HepG2 (cell line): ENCODE data around the gene TMEM107. TPM values are rescaled to one million over a fixed set of nuclear protein-coding genes. Genes with fewer than 3 reads are reported as not detected.

Source experiments
- ATAC-seq: fragments of 200-7000 bp; cut with Tn5 transposase; 3 replicates; pipeline ENCODE4 v1.9.1; 2020; ENCODE audit warnings: mild to moderate bottlenecking, moderate library complexity
- BruUV-seq: library from RNA; stranded (reverse); fragments of 400-500 nt; replicated peaks from 2 replicates; lab custom pipeline; 2021; lab: Mats Ljungman, UMichigan
- CTCF ChIA-PET: fragments of 300-600 bp; formaldehyde crosslinking; extraction: SDS; loops from one replicate; lab custom pipeline; 2021; ENCODE audit warnings: low total read pairs, inconsistent platforms, low intra/inter-chr PET ratio; lab: Yijun Ruan, JAX
- POLR2A ChIA-PET: fragments of 350-600 bp; sonication (Branson Sonifier 250); formaldehyde crosslinking; loops from one replicate; lab custom pipeline; 2020; ENCODE audit warnings: antibody characterized with exemption, inconsistent platforms; lab: Yijun Ruan, JAX
- DNase-seq: peaks from one replicate; pipeline ENCODE4 v3.0.0-alpha.2; 2015; ENCODE audit warnings: low spot score
- FAIRE-seq: peaks from 3 replicates; lab custom pipeline; 2011; peaks lifted over from hg19 to GRCh38; lab: Jason Lieb, UNC
- H2AFZ ChIP-seq: one replicate; pipeline ENCODE4 v1.6.1; 2011; ENCODE audit warnings: low read length, inconsistent platforms
- H3K27ac ChIP-seq: fragments of 300-600 bp; 3 replicates; pipeline ENCODE4 v1.8.0; 2011; ENCODE audit warnings: mixed run types, mild to moderate bottlenecking, mixed read lengths, low read length, inconsistent platforms; ENCODE audit not compliant: insufficient read depth; ENCODE audit errors: extremely low read length
- H3K27me3 ChIP-seq, 2 experiments: fragments of 200-600 bp in 1 of 2; 2 replicates in 1 of 2; 3 replicates in 1 of 2; pipeline versions ENCODE4 v1.6.0 to v1.8.0; 2011; ENCODE audit warnings: low read length in 2 of 2, mild to moderate bottlenecking in 2 of 2, moderate library complexity in 2 of 2, inconsistent platforms in 1 of 2; ENCODE audit not compliant: insufficient read depth in 2 of 2, control insufficient read depth in 1 of 2
- H3K36me3 ChIP-seq, 2 experiments: fragments of 200-600 bp in 1 of 2; replicated peaks in 1 of 2; 2 replicates in 1 of 2; 3 replicates in 1 of 2; pipeline versions ENCODE4 v1.5.1 to v1.8.0; 2011; ENCODE audit warnings: low read length in 2 of 2, inconsistent platforms in 1 of 2; ENCODE audit not compliant: insufficient read depth in 2 of 2, control insufficient read depth in 1 of 2
- H3K4me1 ChIP-seq: 2 replicates; pipeline ENCODE4 v1.5.1; 2012; ENCODE audit warnings: low read length, inconsistent platforms; ENCODE audit not compliant: insufficient read depth
- H3K4me2 ChIP-seq: 2 replicates; pipeline ENCODE4 v1.6.0; 2011; ENCODE audit warnings: low read depth, low read length, inconsistent platforms
- H3K4me3 ChIP-seq, 3 experiments: fragments of 200-600 bp in 1 of 3; sonication (generic), shearing (Covaris generic) in 1 of 3; replicated peaks in 1 of 3; 2 replicates each; pipeline ENCODE4 v1.5.1; 2011 to 2016; ENCODE audit warnings: low read length in 3 of 3, inconsistent platforms in 2 of 3, low read depth in 2 of 3, mild to moderate bottlenecking in 2 of 3, control low read depth in 1 of 3, mixed read lengths in 1 of 3; ENCODE audit not compliant: insufficient read depth in 1 of 3
- H3K79me2 ChIP-seq: one replicate; pipeline ENCODE4 v1.6.1; 2011; ENCODE audit warnings: low read length, inconsistent platforms; ENCODE audit not compliant: insufficient read depth
- H3K9ac ChIP-seq: 2 replicates; pipeline ENCODE4 v1.6.0; 2011; ENCODE audit warnings: mild to moderate bottlenecking, low read depth, low read length, inconsistent platforms; ENCODE audit not compliant: insufficient read depth
- H3K9me3 ChIP-seq: 2 replicates; pipeline ENCODE4 v1.5.1; 2012; ENCODE audit warnings: mild to moderate bottlenecking, low read length
- H4K20me1 ChIP-seq: 2 replicates; pipeline ENCODE4 v1.6.0; 2011; ENCODE audit warnings: inconsistent platforms, mild to moderate bottlenecking, low read length, moderate library complexity; ENCODE audit not compliant: insufficient read depth
- CERS6 ChIP-seq: sonication (generic); formaldehyde crosslinking; IDR thresholded peaks from 2 replicates; pipeline ENCODE4 v1.5.0; 2020; ENCODE audit warnings: missing genetic modification reagents
- CHD2 ChIP-seq: IDR thresholded peaks from 2 replicates; pipeline ENCODE4 v1.6.1; 2011; ENCODE audit warnings: low read depth, low read length, improper control_type of control experiment
- DMTF1 ChIP-seq: sonication (generic); formaldehyde crosslinking; IDR thresholded peaks from 2 replicates; pipeline ENCODE4 v1.4.0; 2020; ENCODE audit warnings: mild to moderate bottlenecking, missing genetic modification reagents
- DRAP1 ChIP-seq: IDR thresholded peaks from 2 replicates; pipeline ENCODE4 v1.6.1; 2016; ENCODE audit warnings: missing genetic modification reagents, missing compliant biosample characterization
- FOXP4 ChIP-seq: sonication (generic); formaldehyde crosslinking; IDR thresholded peaks from 2 replicates; pipeline ENCODE4 v1.4.0; 2020; ENCODE audit warnings: missing genetic modification reagents
- HOXA9 ChIP-seq: sonication (generic); formaldehyde crosslinking; IDR thresholded peaks from 2 replicates; pipeline ENCODE4 v1.8.1; 2022; ENCODE audit warnings: missing genetic modification reagents, mild to moderate bottlenecking, moderate library complexity, borderline replicate concordance
- JUNB ChIP-seq: sonication (generic); formaldehyde crosslinking; IDR thresholded peaks from 2 replicates; pipeline ENCODE4 v1.8.0; 2022; ENCODE audit warnings: missing genetic modification reagents, mild to moderate bottlenecking, borderline replicate concordance
- KDM2A ChIP-seq: sonication (generic); formaldehyde crosslinking; IDR thresholded peaks from 2 replicates; pipeline ENCODE4 v1.4.0; 2020; ENCODE audit warnings: low read depth, missing genetic modification reagents, borderline replicate concordance
- MIER2 ChIP-seq: IDR thresholded peaks from 2 replicates; pipeline ENCODE4 v1.6.1; 2016; ENCODE audit warnings: missing biosample characterization, missing genetic modification reagents
- NFKB2 ChIP-seq: sonication (generic); formaldehyde crosslinking; IDR thresholded peaks from 2 replicates; pipeline ENCODE4 v1.4.0; 2020; ENCODE audit warnings: missing genetic modification reagents, borderline replicate concordance
- RBAK ChIP-seq: sonication (generic); formaldehyde crosslinking; IDR thresholded peaks from 2 replicates; pipeline ENCODE4 v1.5.1; 2020; ENCODE audit warnings: mild to moderate bottlenecking, missing genetic modification reagents
- SNAPC2 ChIP-seq: sonication (generic); formaldehyde crosslinking; IDR thresholded peaks from 2 replicates; pipeline ENCODE4 v1.8.1; 2022; ENCODE audit warnings: mild to moderate bottlenecking, missing genetic modification reagents
- SRF ChIP-seq: IDR thresholded peaks from 2 replicates; pipeline ENCODE4 v1.6.1; 2011; ENCODE audit warnings: mild to moderate bottlenecking, low read depth, low read length, moderate library complexity
- TCF12 ChIP-seq, 2 experiments: fragments of 450-650 bp in 1 of 2; sonication (generic) in 1 of 2; formaldehyde crosslinking in 1 of 2; IDR thresholded peaks; 2 replicates each; pipeline versions ENCODE4 v1.6.1 to v1.8.0; 2017 to 2022; ENCODE audit warnings: antibody characterized with exemption in 1 of 2, mild to moderate bottlenecking in 1 of 2, missing genetic modification reagents in 1 of 2, moderate library complexity in 1 of 2
- ZBTB3 ChIP-seq: sonication (generic); formaldehyde crosslinking; IDR thresholded peaks from 2 replicates; pipeline ENCODE4 v1.4.0; 2020; ENCODE audit warnings: low read depth, mild to moderate bottlenecking, moderate library complexity, missing genetic modification reagents, borderline replicate concordance
- ZNF230 ChIP-seq: sonication (generic); formaldehyde crosslinking; IDR thresholded peaks from 2 replicates; pipeline ENCODE4 v1.4.0; 2020; ENCODE audit warnings: mild to moderate bottlenecking, missing genetic modification reagents
- ZNF549 ChIP-seq: sonication (generic); formaldehyde crosslinking; IDR thresholded peaks from 2 replicates; pipeline ENCODE4 v1.5.0; 2020; ENCODE audit warnings: missing genetic modification reagents
- ZNF747 ChIP-seq: sonication (generic); formaldehyde crosslinking; IDR thresholded peaks from 2 replicates; pipeline ENCODE4 v1.8.1; 2023; ENCODE audit warnings: missing genetic modification reagents, mild to moderate bottlenecking, borderline replicate concordance
- WGBS: methylation state at CpG from one replicate; pipeline ENCODE4 v1.1.6; 2017; ENCODE audit warnings: low lambda C conversion rate; 5-methylcytosine and 5-hydroxymethylcytosine counted together
- in situ Hi-C: cut with HindIII; loops from 2 replicates; pipeline ENCODE4 v1.10.0; 2017; ENCODE audit warnings: low pct_unique_long_range_greater_than_20kb; ENCODE audit not compliant: extremely low pct_ligation_motif_present
- intact Hi-C: fragments of 100-400 bp; cut with micrococcal nuclease; formaldehyde crosslinking; loops from one replicate; pipeline ENCODE4 v1.10.0; 2022; ENCODE audit not compliant: unreplicated experiment
- polyA plus RNA-seq, 8 experiments: library from polyadenylated mRNA; depleted of rRNA in 3 of 8; stranded (reverse) in 7 of 8; unstranded in 1 of 8; fragments of >200 nt; fragmentation: Illumina TruSeq in 4 of 8; extraction: Trizol in 4 of 8; gene quantifications; 2 replicates each; pipeline versions ENCODE4 v1.2.1 to v1.2.3, GENCODE V29; 2011 to 2016; ENCODE audit warnings: low read depth in 4 of 8, missing spikeins in 1 of 8, mixed read lengths in 1 of 8; ENCODE audit not compliant: insufficient read depth in 1 of 8
- total RNA-seq, 5 experiments: library from RNA; depleted of rRNA; stranded (reverse); fragments of >200 nt; fragmentation: Illumina TruSeq; extraction: Trizol; gene quantifications; 2 replicates each; pipeline ENCODE4 v1.2.3, GENCODE V29; 2016; ENCODE audit warnings: low read depth in 1 of 5

Gene TMEM107
- total and polyA plus RNA-seq, 2 of the 13 experiments (the other 11 are each of a cell fraction or from before 2014, with no cell fraction given), result 7.2 to 15.3 TPM

- no peak for TF ChIP-seq DMTF1 (CRISPR knock-in tag)
- TF ChIP-seq CHD2, result no peak
Measured at GRCh38 chr17:8175795-8176196, 384 bp downstream of the TMEM107 start (continued).

- H3K9me3 ChIP-seq, result no peaks in the 10 kb centered on the region
- H3K9ac ChIP-seq, result peak overlapping the region; percentile 93
- TF ChIP-seq ZBTB3 (CRISPR knock-in tag) (no peak), SNAPC2 (CRISPR knock-in tag) (peak; percentile 93; the same call in 1 of the 2 replicates), MIER2 (CRISPR knock-in tag) (no peak), CERS6 (CRISPR knock-in tag) (no peak), TCF12 (IDR thresholded peaks at IDR 0.05) (no peak), TCF12 (CRISPR knock-in tag; IDR thresholded peaks at IDR 0.05) (no peak), ZNF230 (CRISPR knock-in tag) (no peak), ZNF747 (CRISPR knock-in tag) (no peak), ZNF549 (CRISPR knock-in tag) (no peak), JUNB (CRISPR knock-in tag) (no peak), NFKB2 (CRISPR knock-in tag) (no peak), RBAK (CRISPR knock-in tag) (no peak), HOXA9 (CRISPR knock-in tag) (no peak), FOXP4 (no peak), DRAP1 (CRISPR knock-in tag) (no peak), SRF (0 out of 2 replicates have a peak, but pooled peaks have one; percentile 64), KDM2A (CRISPR knock-in tag) (no peak)
Measured at GRCh38 chr17:8173871-8174322, 2.3 kb downstream of the TMEM107 start.

More at GRCh38 chr17:8173871-8174322, 2.3 kb downstream of the TMEM107 start:
- in situ Hi-C loops, result no loop called here
- Histone ChIP-seq H3K4me3 (peak overlapping the region; percentile 60 to 78 (median 73)), H3K4me2 (peak overlapping the region; percentile 95), H3K79me2 (no peaks in the 10 kb centered on the region), H3K4me1 (peaks cover 46% of the 10 kb centered on the region), H3K27me3 (no peaks in the 10 kb centered on the region; a peak in 1 of 5 replicates), H2AFZ (peak overlapping the region; percentile 96), H3K27ac (peak overlapping the region; percentile 97), H4K20me1 (no peaks in the 10 kb centered on the region), H3K36me3 (no peaks in the 10 kb centered on the region)
- CTCF ChIA-PET, result no interaction called here
- no peak for DNase-seq
- POLR2A ChIA-PET, result interaction anchor here (0.8 to 4.5 kb wide), 36 partner anchors 9 to 989 kb away, joined by 3 to 160 read pairs (median 6); partner anchors contain the start of genes ALOXE3, ATP1B2, AURKB and BORCS6
- intact Hi-C loops, result loop anchor here (1.0 to 2.0 kb wide), 2 partner anchors 35 to 36 kb away; partner anchors contain the start of gene AURKB
- under 1% methylated on average over 14 of the region's 14 CpGs for WGBS
- ATAC-seq, result no peak
- BruUV-seq, result no TSS peak
- no peak for FAIRE-seq
